Gastrocnemius medialis (tissue), 4 donors: ENCODE data around the gene ALKBH6. TPM values are rescaled to one million over a fixed set of nuclear protein-coding genes. Genes with fewer than 3 reads are reported as not detected.
A peak's percentile ranks its signal among the peaks of the same experiment; 100 is the strongest.

Experiments
- ATAC-seq, 2 donors: fragments of 150-250 bp; one replicate each; pipeline ENCODE4 v1.9.1; 2016
- DNase-seq, 2 donors: peaks; one replicate each; pipeline ENCODE4 v3.0.0-alpha.2; 2019
- H3K27ac ChIP-seq, 4 donors: fragments of 200-600 bp; sonication (generic); 1 replicate in 1 of 4; 2 replicates in 3 of 4; pipeline ENCODE4 v1.5.1; 2016 to 2018; ENCODE audit warnings: mild to moderate bottlenecking in 2 of 4, moderate library complexity in 1 of 4
- H3K27me3 ChIP-seq, 3 donors: fragments of 200-600 bp; sonication (generic) in 2 of 3; 1 replicate in 1 of 3; 2 replicates in 2 of 3; pipeline versions ENCODE4 v1.5.1 to v1.6.0; 2016 to 2019; ENCODE audit warnings: mild to moderate bottlenecking in 1 of 3, moderate library complexity in 1 of 3
- H3K36me3 ChIP-seq, 2 donors: fragments of 200-600 bp; sonication (generic) in 1 of 2; one replicate each; pipeline ENCODE4 v1.5.1; 2017 to 2018
- H3K4me1 ChIP-seq, 2 donors: fragments of 200-600 bp; sonication (generic) in 1 of 2; one replicate each; pipeline ENCODE4 v1.5.1; 2016 to 2017; ENCODE audit warnings: mild to moderate bottlenecking in 2 of 2
- H3K4me3 ChIP-seq, 4 donors: fragments of 200-600 bp; sonication (generic) in 3 of 4; 1 replicate in 1 of 4; 2 replicates in 3 of 4; pipeline ENCODE4 v1.5.1; 2016 to 2019; ENCODE audit warnings: mild to moderate bottlenecking in 2 of 4
- H3K9me3 ChIP-seq, 3 donors: fragments of 200-600 bp; sonication (generic) in 2 of 3; 1 replicate in 1 of 3; 2 replicates in 2 of 3; pipeline ENCODE4 v1.5.1; 2016 to 2019
- POLR2A ChIP-seq, 2 donors: fragments of 450-650 bp; IDR thresholded peaks; one replicate each; pipeline ENCODE4 v1.6.1; 2017; ENCODE audit warnings: antibody characterized with exemption in 2 of 2, mild to moderate bottlenecking in 2 of 2, moderate library complexity in 2 of 2
- in situ Hi-C, 4 donors: fragments of 200-750 bp; cut with MboI; loops; one replicate each; pipeline versions ENCODE4 v1.15.0 to v1.8.0; 2017; ENCODE audit warnings: low sequenced_read_pairs in 4 of 4
- intact Hi-C: fragments of 100-400 bp; cut with DNase I; formaldehyde crosslinking; loops from one replicate; pipeline ENCODE4 v1.15.1; 2023; ENCODE audit warnings: low total_unique reads
- total RNA-seq, 4 donors: library from RNA; depleted of rRNA; stranded (reverse); fragments of >200 nt; gene quantifications; one replicate each; pipeline versions ENCODE4 v1.1.0 to v1.2.3, GENCODE V29; 2016
- TF ChIP-seq, protein P1 (sequence below), 5 experiments: fragments of 450-650 bp in 3 of 5; fragments of 200-600 bp in 2 of 5; sonication (generic) in 2 of 5; IDR thresholded peaks in 4 of 5; conservative IDR thresholded peaks in 1 of 5; 1 replicate in 4 of 5; 2 replicates in 1 of 5; pipeline ENCODE4 v1.5.1; 2016 to 2019; ENCODE audit warnings: antibody characterized with exemption in 5 of 5, mild to moderate bottlenecking in 3 of 5, moderate library complexity in 3 of 5

ALKBH6 gene
- total RNA-seq, 4 donors from 2014 or later, result 10.6 to 50.1 (median 19.0) TPM

DNA sequence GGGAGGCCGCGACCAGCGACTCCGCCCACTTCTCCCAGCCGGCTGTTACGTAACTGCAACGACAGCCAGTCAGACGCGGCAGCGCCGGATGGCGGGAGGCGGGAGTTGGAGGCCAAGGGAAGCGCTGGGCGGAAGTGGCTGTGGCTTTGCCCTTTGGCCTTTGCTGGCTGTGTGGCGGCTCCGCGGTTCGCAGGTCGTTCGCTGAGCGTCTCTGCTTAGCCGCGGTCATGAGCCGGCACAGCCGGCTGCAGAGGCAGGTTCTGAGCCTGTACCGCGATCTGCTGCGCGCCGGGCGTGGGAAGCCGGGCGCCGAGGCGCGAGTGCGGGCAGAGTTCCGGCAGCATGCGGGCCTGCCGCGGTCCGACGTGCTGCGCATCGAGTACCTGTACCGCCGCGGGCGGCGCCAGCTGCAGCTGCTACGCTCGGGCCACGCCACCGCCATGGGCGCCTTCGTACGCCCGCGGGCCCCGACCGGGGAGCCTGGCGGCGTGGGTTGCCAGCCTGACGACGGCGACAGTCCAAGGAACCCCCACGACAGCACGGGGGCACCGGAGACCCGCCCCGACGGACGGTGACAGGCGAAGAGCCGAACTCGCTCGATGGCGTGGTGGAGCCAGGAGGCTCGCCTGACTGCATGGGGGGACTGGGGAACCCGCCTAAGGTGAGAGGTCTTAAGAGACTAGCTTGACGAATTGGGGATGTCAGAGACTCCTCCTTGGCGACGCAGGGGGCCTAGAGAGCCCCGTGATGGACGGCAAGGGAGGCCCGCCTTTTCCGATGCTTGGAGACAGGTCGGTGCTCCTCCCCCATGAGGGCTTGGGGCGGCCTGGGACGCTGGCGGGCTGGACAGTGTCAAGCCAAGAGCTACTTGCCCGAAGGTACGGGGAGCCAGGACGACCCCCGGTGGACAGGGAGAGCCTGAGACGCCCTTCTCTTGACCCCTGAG is 18.7 kb downstream of the ALKBH6 start, which contains the start of gene SDHAF1:
SDHAF1 (plus strand) TSS at position 141 of the 946 bp plus-strand sequence; CDS start at position 228, 87 bp downstream.
- TF ChIP-seq POLR2A (IDR thresholded peaks at IDR 0.05), result peak in 1 of 2 donors; percentile 73
- TF ChIP-seq, protein P1, sequence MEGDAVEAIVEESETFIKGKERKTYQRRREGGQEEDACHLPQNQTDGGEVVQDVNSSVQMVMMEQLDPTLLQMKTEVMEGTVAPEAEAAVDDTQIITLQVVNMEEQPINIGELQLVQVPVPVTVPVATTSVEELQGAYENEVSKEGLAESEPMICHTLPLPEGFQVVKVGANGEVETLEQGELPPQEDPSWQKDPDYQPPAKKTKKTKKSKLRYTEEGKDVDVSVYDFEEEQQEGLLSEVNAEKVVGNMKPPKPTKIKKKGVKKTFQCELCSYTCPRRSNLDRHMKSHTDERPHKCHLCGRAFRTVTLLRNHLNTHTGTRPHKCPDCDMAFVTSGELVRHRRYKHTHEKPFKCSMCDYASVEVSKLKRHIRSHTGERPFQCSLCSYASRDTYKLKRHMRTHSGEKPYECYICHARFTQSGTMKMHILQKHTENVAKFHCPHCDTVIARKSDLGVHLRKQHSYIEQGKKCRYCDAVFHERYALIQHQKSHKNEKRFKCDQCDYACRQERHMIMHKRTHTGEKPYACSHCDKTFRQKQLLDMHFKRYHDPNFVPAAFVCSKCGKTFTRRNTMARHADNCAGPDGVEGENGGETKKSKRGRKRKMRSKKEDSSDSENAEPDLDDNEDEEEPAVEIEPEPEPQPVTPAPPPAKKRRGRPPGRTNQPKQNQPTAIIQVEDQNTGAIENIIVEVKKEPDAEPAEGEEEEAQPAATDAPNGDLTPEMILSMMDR (IDR thresholded peaks at IDR 0.05 in 4 of 5, conservative IDR thresholded peaks at IDR 0.05 in 1 of 5), result no peak
- peak within 1 kb of the TSS; percentile 78 to 91 (median 84) for H3K27ac ChIP-seq

DNA sequence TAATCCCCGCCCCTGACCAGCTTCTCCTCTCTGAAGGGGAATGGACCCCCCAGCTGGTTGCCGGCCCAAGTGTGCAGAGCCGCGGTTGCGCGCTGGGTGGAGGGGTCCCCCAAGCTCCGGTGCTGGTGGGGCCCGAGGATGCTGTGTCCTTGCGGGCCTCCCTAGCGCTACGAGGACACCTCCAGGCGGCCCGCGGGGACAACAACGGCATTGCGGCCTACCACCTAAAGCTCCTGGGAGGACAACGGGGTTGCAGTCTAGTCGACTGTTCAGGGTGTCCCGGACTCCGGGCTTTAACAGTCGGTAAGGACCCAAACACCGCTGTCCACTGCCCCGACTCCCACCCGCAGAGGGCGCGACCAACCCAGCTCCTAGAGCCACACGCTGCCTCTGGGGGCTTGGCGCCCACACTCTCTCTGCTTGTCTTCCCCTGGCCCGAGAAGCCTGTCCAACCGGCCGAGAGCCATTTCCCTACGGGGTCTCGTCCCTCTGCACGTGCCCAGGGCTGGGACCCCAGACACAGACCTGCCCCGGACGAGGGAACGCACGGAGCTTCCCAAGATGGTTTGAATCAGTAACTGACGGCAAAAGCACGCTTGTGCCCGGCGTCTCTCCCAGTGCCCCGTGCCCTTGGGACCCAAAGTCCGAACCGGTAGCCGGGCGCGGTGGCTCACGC is 20.0 kb downstream of the ALKBH6 start:
- Histone ChIP-seq H3K9me3 (no peaks in the 10 kb centered on the region), H3K4me3 (peak overlapping the region; percentile 53 to 92 (median 78)), H3K27me3 (peaks cover 0 to under 1% (median 0%) of the 10 kb centered on the region in 3 donors), H3K36me3 (peaks cover 0 to 5% of the 10 kb centered on the region in 2 donors), H3K27ac (peak overlapping the region; percentile 78 to 91 (median 84)), H3K4me1 (peaks cover 18 to 24% of the 10 kb centered on the region in 2 donors)
- DNase-seq (no peak), ATAC-seq (no peak)
- in situ Hi-C loops, result no loop called here
- no peak for TF ChIP-seq POLR2A (IDR thresholded peaks at IDR 0.05)
- TF ChIP-seq, protein P1 (IDR thresholded peaks at IDR 0.05 in 4 of 5, conservative IDR thresholded peaks at IDR 0.05 in 1 of 5), result no peak
- intact Hi-C loops, result loop anchor here (10.0 kb wide), 1 partner anchor 219 kb away; the partner anchor contains the start of gene ARHGAP33

More for the DNA sequence above, 18.7 kb downstream of the ALKBH6 start, which contains the start of gene SDHAF1:
- H3K4me1 ChIP-seq, result peaks cover 24 to 31% of the 10 kb centered on the region in 2 donors
- in situ Hi-C loops (loop anchor here in 1 of 4 donors (5.0 kb wide), 1 partner anchor 57 kb away; the partner anchor contains the start of genes THAP8 and WDR62), intact Hi-C loops (loop anchor here (1.0 to 10.0 kb wide), 4 partner anchors 19 to 221 kb away; partner anchors contain the start of genes ALKBH6, ARHGAP33, THAP8 and WDR62)
- H3K27me3 ChIP-seq, result no peaks in the 10 kb centered on the region
- DNase-seq (peak; percentile 96), ATAC-seq (peak; percentile 96 to 97)
- H3K9me3 ChIP-seq, result no peaks in the 10 kb centered on the region
- H3K36me3 ChIP-seq, result peaks cover 0 to 5% of the 10 kb centered on the region in 2 donors
- peak within 1 kb of the TSS; percentile 53 to 92 (median 78) for H3K4me3 ChIP-seq

DNA sequence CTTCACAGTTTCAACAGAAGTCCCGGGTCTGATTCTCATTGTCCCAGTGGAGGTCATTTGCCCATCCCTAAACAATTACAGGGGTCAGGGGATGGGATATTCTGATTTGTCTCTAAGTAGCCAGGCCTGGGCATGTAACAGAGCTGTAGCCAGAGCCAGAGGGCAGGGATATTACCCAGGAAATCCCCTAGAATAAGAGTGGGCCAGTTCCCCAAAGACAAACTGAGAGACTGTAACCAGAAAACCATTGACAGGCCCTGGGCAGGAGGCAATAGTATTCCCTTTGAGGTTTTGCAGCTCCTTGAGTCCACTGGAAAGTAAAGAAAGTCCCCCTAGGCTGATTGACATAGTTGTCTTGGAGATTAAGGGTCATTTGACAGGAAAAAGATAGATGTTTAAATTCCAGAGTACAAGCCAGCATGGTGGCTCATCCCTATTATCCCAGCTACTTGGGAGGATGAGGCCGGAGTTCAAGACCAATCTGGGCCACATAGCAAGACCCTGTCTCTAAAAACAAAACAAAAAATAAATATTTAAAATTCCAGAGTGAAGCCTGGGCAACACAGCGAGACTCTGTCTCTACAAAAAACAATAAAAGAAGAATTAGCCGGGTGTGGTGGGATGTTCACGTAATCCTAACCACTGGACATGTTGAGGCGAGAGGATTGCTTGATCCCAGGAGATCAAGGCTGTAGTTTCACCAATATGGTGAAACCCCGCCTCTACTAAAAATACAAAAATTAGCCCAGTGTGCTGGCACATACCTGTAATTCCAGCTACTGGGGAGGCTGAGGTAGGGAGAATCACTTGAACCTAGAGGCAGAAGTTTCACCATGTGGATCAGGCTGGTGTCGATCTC is 20.9 kb downstream of the ALKBH6 start:
- no peaks in the 10 kb centered on the region for H3K9me3 ChIP-seq
- ATAC-seq, result no peak
- peaks cover 18 to 22% of the 10 kb centered on the region in 2 donors for H3K4me1 ChIP-seq
- intact Hi-C loops, result loop anchor here (10.0 kb wide), 1 partner anchor 218 kb away; the partner anchor contains the start of gene ARHGAP33
- in situ Hi-C loops, result no loop called here
- no peak for TF ChIP-seq POLR2A (IDR thresholded peaks at IDR 0.05)
- TF ChIP-seq, protein P1 (IDR thresholded peaks at IDR 0.05 in 4 of 5, conservative IDR thresholded peaks at IDR 0.05 in 1 of 5), result no peak
- DNase-seq, result no peak
- no peak overlapping the region for H3K4me3 ChIP-seq
- peaks cover 0 to 9% (median 7%) of the 10 kb centered on the region in 3 donors for H3K27me3 ChIP-seq
- no peak overlapping the region for H3K27ac ChIP-seq
- H3K36me3 ChIP-seq, result peaks cover 0 to 4% of the 10 kb centered on the region in 2 donors
